ENCODE measurements around the gene CCDC17. TPM values are rescaled to one million over a fixed set of nuclear protein-coding genes. Genes with fewer than 3 reads are reported as not detected.

The CCDC17 gene
- total RNA-seq, 1 experiment from 2014 or later: 1.6 TPM

- H3K79me2 ChIP-seq (ENCODE audit: low read length): peaks cover 49% of the 10 kb centered on the region
- peak within 1 kb of the TSS; percentile 97 for H3K4me2 ChIP-seq (ENCODE audit: low read depth, low read length, poor library complexity, severe bottlenecking)
- peak within 1 kb of the TSS; percentile 92 for H3K9ac ChIP-seq (ENCODE audit: low read length)
- no peaks in the 10 kb centered on the region for H3K27me3 ChIP-seq (ENCODE audit: low read length)
- no peaks in the 10 kb centered on the region for H3K9me3 ChIP-seq (ENCODE audit: low read length)
- H3K9me2 ChIP-seq (replicated peaks; ENCODE audit: insufficient read depth, low read length): no peaks in the 10 kb centered on the region
- peak within 1 kb of the TSS; percentile 78 for H3K27ac ChIP-seq (ENCODE audit: low read length)
- DNase-seq: peak; percentile 95
- peak within 1 kb of the TSS; percentile 94 for H2AFZ ChIP-seq (ENCODE audit: low read length)
- peaks cover 12% of the 10 kb centered on the region; the same call in 1 of the 2 replicates for H3K36me3 ChIP-seq (ENCODE audit: insufficient read depth, low read length)
- H3K4me3 ChIP-seq (ENCODE audit: low read length): peak within 1 kb of the TSS; percentile 85
- peaks cover 31% of the 10 kb centered on the region for H4K20me1 ChIP-seq (ENCODE audit: insufficient read depth, low read depth, low read length)
- peaks cover 39% of the 10 kb centered on the region for H3K4me1 ChIP-seq (ENCODE audit: low read length)
Observed at GRCh38 chr1:45583666-45584350, 40.0 kb downstream of the CCDC17 start, which contains the start of gene NASP. TSS of gene NASP (plus strand) at chr1:45584041. CDS start at chr1:45584147, 106 bp downstream.

GRCh38 chr1:45583264-45583665 lies 40.6 kb downstream of the CCDC17 start:
- Histone ChIP-seq H3K9me3 (ENCODE audit: low read length) (no peaks in the 10 kb centered on the region), H3K27me3 (ENCODE audit: low read length) (no peaks in the 10 kb centered on the region), H3K79me2 (ENCODE audit: low read length) (peaks cover 44% of the 10 kb centered on the region), H4K20me1 (ENCODE audit: insufficient read depth, low read depth, low read length) (peaks cover 28% of the 10 kb centered on the region), H3K4me3 (ENCODE audit: low read length) (peak overlapping the region; percentile 85), H3K36me3 (ENCODE audit: insufficient read depth, low read length) (peaks cover 12% of the 10 kb centered on the region; the same call in 1 of the 2 replicates), H3K4me1 (ENCODE audit: low read length) (peaks cover 38% of the 10 kb centered on the region), H3K4me2 (ENCODE audit: low read depth, low read length, poor library complexity, severe bottlenecking) (peak overlapping the region; percentile 97), H3K27ac (ENCODE audit: low read length) (peak overlapping the region; percentile 78), H3K9me2 (replicated peaks; ENCODE audit: insufficient read depth, low read length) (no peaks in the 10 kb centered on the region), H3K9ac (ENCODE audit: low read length) (peak overlapping the region; percentile 92), H2AFZ (ENCODE audit: low read length) (peak overlapping the region; percentile 94)
- DNase-seq: peak; percentile 99

- Histone ChIP-seq H3K9ac (ENCODE audit: low read length) (no peak overlapping the region), H3K27me3 (ENCODE audit: low read length) (no peaks in the 10 kb centered on the region), H3K9me3 (ENCODE audit: low read length) (no peaks in the 10 kb centered on the region), H4K20me1 (ENCODE audit: insufficient read depth, low read depth, low read length) (no peaks in the 10 kb centered on the region), H3K27ac (ENCODE audit: low read length) (no peak overlapping the region), H3K79me2 (ENCODE audit: low read length) (no peaks in the 10 kb centered on the region), H3K9me2 (replicated peaks; ENCODE audit: insufficient read depth, low read length) (no peaks in the 10 kb centered on the region), H3K4me1 (ENCODE audit: low read length) (no peaks in the 10 kb centered on the region), H2AFZ (ENCODE audit: low read length) (no peak overlapping the region), H3K4me3 (ENCODE audit: low read length) (no peak overlapping the region), H3K36me3 (ENCODE audit: insufficient read depth, low read length) (peaks cover 15% of the 10 kb centered on the region), H3K4me2 (ENCODE audit: low read depth, low read length, poor library complexity, severe bottlenecking) (no peak overlapping the region)
- DNase-seq: no peak
Observed at GRCh38 chr1:45574105-45574626, 49.7 kb downstream of the CCDC17 start.

- no peaks in the 10 kb centered on the region for H3K4me1 ChIP-seq (ENCODE audit: low read length)
- no peak overlapping the region for H3K4me2 ChIP-seq (ENCODE audit: low read depth, low read length, poor library complexity, severe bottlenecking)
- DNase-seq: peak; percentile 39
- no peaks in the 10 kb centered on the region for H3K27me3 ChIP-seq (ENCODE audit: low read length)
- no peaks in the 10 kb centered on the region for H3K79me2 ChIP-seq (ENCODE audit: low read length)
- H2AFZ ChIP-seq (ENCODE audit: low read length): no peak overlapping the region
- no peak overlapping the region for H3K27ac ChIP-seq (ENCODE audit: low read length)
- no peaks in the 10 kb centered on the region for H4K20me1 ChIP-seq (ENCODE audit: insufficient read depth, low read depth, low read length)
- H3K9ac ChIP-seq (ENCODE audit: low read length): no peak overlapping the region
- no peaks in the 10 kb centered on the region for H3K9me2 ChIP-seq (replicated peaks; ENCODE audit: insufficient read depth, low read length)
- no peak overlapping the region for H3K4me3 ChIP-seq (ENCODE audit: low read length)
- no peaks in the 10 kb centered on the region for H3K9me3 ChIP-seq (ENCODE audit: low read length)
- H3K36me3 ChIP-seq (ENCODE audit: insufficient read depth, low read length): peaks cover 15% of the 10 kb centered on the region
Observed at GRCh38 chr1:45573231-45573804, 50.5 kb downstream of the CCDC17 start.

- Histone ChIP-seq H3K9me2 (replicated peaks; ENCODE audit: insufficient read depth, low read length) (no peaks in the 10 kb centered on the region), H2AFZ (ENCODE audit: low read length) (no peak overlapping the region), H3K27me3 (ENCODE audit: low read length) (no peaks in the 10 kb centered on the region), H3K4me2 (ENCODE audit: low read depth, low read length, poor library complexity, severe bottlenecking) (no peak overlapping the region), H3K27ac (ENCODE audit: low read length) (no peak overlapping the region), H3K4me1 (ENCODE audit: low read length) (no peaks in the 10 kb centered on the region), H3K79me2 (ENCODE audit: low read length) (no peaks in the 10 kb centered on the region), H4K20me1 (ENCODE audit: insufficient read depth, low read depth, low read length) (no peaks in the 10 kb centered on the region), H3K9ac (ENCODE audit: low read length) (no peak overlapping the region), H3K4me3 (ENCODE audit: low read length) (no peak overlapping the region), H3K36me3 (ENCODE audit: insufficient read depth, low read length) (peaks cover 22% of the 10 kb centered on the region), H3K9me3 (ENCODE audit: low read length) (no peaks in the 10 kb centered on the region)
- no peak for DNase-seq
Observed at GRCh38 chr1:45570631-45571030, 53.2 kb downstream of the CCDC17 start.

Small RNA genes lying within 50 kb of the gene (small RNA-seq; reads per million reads assigned to genes)
- gene AL355480.1 (not detected), gene AL355480.2 (not detected), gene AL355480.3 (not detected), gene AL355480.4 (not detected)

Other genes starting within 250 kb of the CCDC17 start
- 1.3 and 1.5 TPM in 2 replicates for gene TESK2, start 132.9 kb downstream of the CCDC17 start, total RNA-seq (2014; rRNA removed; shearing (Covaris generic); ENCODE audit: low replicate concordance)
- gene CCDC163, start 124.0 kb downstream of the CCDC17 start, total RNA-seq (2014; rRNA removed; shearing (Covaris generic); ENCODE audit: low replicate concordance): 5.8 and 9.0 TPM in 2 replicates
- gene MMACHC, start 123.8 kb downstream of the CCDC17 start, total RNA-seq (2014; rRNA removed; shearing (Covaris generic); ENCODE audit: low replicate concordance): 5.5 and 13.8 TPM in 2 replicates
- 289 and 397 TPM in 2 replicates for gene PRDX1, start 102.2 kb downstream of the CCDC17 start, total RNA-seq (2014; rRNA removed; shearing (Covaris generic); ENCODE audit: low replicate concordance)
- gene AKR1A1, start 73.2 kb downstream of the CCDC17 start, total RNA-seq (2014; rRNA removed; shearing (Covaris generic); ENCODE audit: low replicate concordance): 79.0 and 120 TPM in 2 replicates
- 61.8 and 88.1 TPM in 2 replicates for gene NASP, start 40.0 kb downstream of the CCDC17 start, total RNA-seq (2014; rRNA removed; shearing (Covaris generic); ENCODE audit: low replicate concordance)
- gene GPBP1L1, start 62.5 kb upstream of the CCDC17 start, total RNA-seq (2014; rRNA removed; shearing (Covaris generic); ENCODE audit: low replicate concordance): 95.8 and 98.0 TPM in 2 replicates
- gene TMEM69, start 64.1 kb upstream of the CCDC17 start, total RNA-seq (2014; rRNA removed; shearing (Covaris generic); ENCODE audit: low replicate concordance): 28.9 and 86.1 TPM in 2 replicates
- gene IPP, start 126.6 kb upstream of the CCDC17 start, total RNA-seq (2014; rRNA removed; shearing (Covaris generic); ENCODE audit: low replicate concordance): 5.3 and 8.2 TPM in 2 replicates
- 49.5 and 52.8 TPM in 2 replicates for gene MAST2, start 179.6 kb upstream of the CCDC17 start, total RNA-seq (2014; rRNA removed; shearing (Covaris generic); ENCODE audit: low replicate concordance)

Measured in Karpas-422 (cell line).